NCI-H226 (cell line): Measurements from ENCODE around the gene SYCP2L.

Experiments used
- DNase-seq: peaks from one replicate; pipeline ENCODE4 v3.0.0-alpha.2; 2015

SYCP2L gene

GRCh38 chr6:11011787-11012234, 125.0 kb downstream of the SYCP2L start:
- peak; percentile 88 for DNase-seq

GRCh38 chr6:11012295-11012754, 125.5 kb downstream of the SYCP2L start:
- DNase-seq = no peak

- no peak for DNase-seq
Observed at GRCh38 chr6:11012976-11013720, 126.3 kb downstream of the SYCP2L start.

- no peak for DNase-seq
Observed at GRCh38 chr6:11013721-11014070, 126.8 kb downstream of the SYCP2L start.

GRCh38 chr6:11015102-11015501, 128.2 kb downstream of the SYCP2L start:
- no peak for DNase-seq

GRCh38 chr6:11016452-11016851, 129.6 kb downstream of the SYCP2L start:
- no peak for DNase-seq

- no peak for DNase-seq
Observed at GRCh38 chr6:11017090-11017489, 130.2 kb downstream of the SYCP2L start.

GRCh38 chr6:11018225-11018624, 131.4 kb downstream of the SYCP2L start:
- DNase-seq = no peak

GRCh38 chr6:11021003-11021402, 134.2 kb downstream of the SYCP2L start:
- no peak for DNase-seq

- DNase-seq = no peak
Observed at GRCh38 chr6:11021714-11022113, 134.9 kb downstream of the SYCP2L start.

- DNase-seq = peak; percentile 12
Observed at GRCh38 chr6:11023032-11023431, 136.2 kb downstream of the SYCP2L start.
